ENCODE data around the gene S1PR5.

DNA sequence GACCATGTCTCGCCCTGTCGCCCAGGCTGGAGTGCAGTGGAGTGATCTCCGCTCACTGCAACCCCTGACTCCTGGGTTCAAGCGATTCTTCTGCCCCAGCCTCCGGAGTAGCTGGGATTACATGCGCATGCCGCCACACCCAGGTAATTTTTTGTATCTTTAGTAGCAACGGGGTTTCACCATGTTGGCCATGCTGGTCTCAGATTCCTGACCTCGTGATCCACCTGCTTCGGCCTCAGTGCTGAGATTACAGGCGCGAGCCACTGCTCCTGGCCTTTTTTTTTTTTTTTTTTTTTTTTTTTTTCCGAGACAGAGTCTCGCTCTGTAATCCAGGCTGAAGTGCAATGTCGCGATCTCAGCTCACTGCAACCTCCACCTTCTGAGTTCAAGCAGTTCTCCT is 9.2 kb downstream of the S1PR5 start:
- TF ChIP-seq YY1 (IDR thresholded peaks at IDR 0.05; ENCODE audit: insufficient read depth, insufficient read length) (no peak), ZNF274 (IDR thresholded peaks at IDR 0.05; ENCODE audit: low read depth, low read length) (no peak)

Data from NT2/D1 (cell line).